ENCODE measurements around the gene UNC13B.

The UNC13B gene

GRCh38 chr9:35220659-35221338 lies 59.0 kb downstream of the UNC13B start:
- TF ChIP-seq CTCF (conservative IDR thresholded peaks at IDR 0.05) = no peak
- no peak overlapping the region for H3K27ac ChIP-seq

GRCh38 chr9:35225677-35226076 lies 63.9 kb downstream of the UNC13B start:
- no peak for TF ChIP-seq CTCF (conservative IDR thresholded peaks at IDR 0.05)
- H3K27ac ChIP-seq = no peak overlapping the region

- H3K27ac ChIP-seq = 0 out of 2 replicates have a peak overlapping the region, but pooled peaks have one; percentile 72
- no peak for TF ChIP-seq CTCF (conservative IDR thresholded peaks at IDR 0.05)
These were observed 64.8 kb downstream of the UNC13B start for GRCh38 chr9:35226651-35227050.

GRCh38 chr9:35227284-35227683 lies 65.5 kb downstream of the UNC13B start:
- TF ChIP-seq CTCF (conservative IDR thresholded peaks at IDR 0.05) = no peak
- peak overlapping the region; percentile 72; the same call in 1 of the 2 replicates for H3K27ac ChIP-seq

- TF ChIP-seq CTCF (conservative IDR thresholded peaks at IDR 0.05) = no peak
- peak overlapping the region; percentile 72 for H3K27ac ChIP-seq
These were observed 67.4 kb downstream of the UNC13B start for GRCh38 chr9:35229066-35229778.

GRCh38 chr9:35229779-35230143 lies 68.0 kb downstream of the UNC13B start:
- H3K27ac ChIP-seq = peak overlapping the region; percentile 72
- no peak for TF ChIP-seq CTCF (conservative IDR thresholded peaks at IDR 0.05)

- no peak overlapping the region for H3K27ac ChIP-seq
- TF ChIP-seq CTCF (conservative IDR thresholded peaks at IDR 0.05) = no peak
These were observed 71.2 kb downstream of the UNC13B start for GRCh38 chr9:35232867-35233544.
